IPS DF 19.7 (cell line): ENCODE results near the gene CIBAR2.
"Not testable (repeated sequence)": the region's sequence is repeated elsewhere in the genome, so short reads cannot be mapped to it uniquely, and the experiment has no call there.

ENCODE experiments used
- DNase-seq: peaks from one replicate; pipeline ENCODE4 v3.0.0-alpha.2; 2013; ENCODE audit warnings: low read depth, low spot score

Gene CIBAR2

DNA sequence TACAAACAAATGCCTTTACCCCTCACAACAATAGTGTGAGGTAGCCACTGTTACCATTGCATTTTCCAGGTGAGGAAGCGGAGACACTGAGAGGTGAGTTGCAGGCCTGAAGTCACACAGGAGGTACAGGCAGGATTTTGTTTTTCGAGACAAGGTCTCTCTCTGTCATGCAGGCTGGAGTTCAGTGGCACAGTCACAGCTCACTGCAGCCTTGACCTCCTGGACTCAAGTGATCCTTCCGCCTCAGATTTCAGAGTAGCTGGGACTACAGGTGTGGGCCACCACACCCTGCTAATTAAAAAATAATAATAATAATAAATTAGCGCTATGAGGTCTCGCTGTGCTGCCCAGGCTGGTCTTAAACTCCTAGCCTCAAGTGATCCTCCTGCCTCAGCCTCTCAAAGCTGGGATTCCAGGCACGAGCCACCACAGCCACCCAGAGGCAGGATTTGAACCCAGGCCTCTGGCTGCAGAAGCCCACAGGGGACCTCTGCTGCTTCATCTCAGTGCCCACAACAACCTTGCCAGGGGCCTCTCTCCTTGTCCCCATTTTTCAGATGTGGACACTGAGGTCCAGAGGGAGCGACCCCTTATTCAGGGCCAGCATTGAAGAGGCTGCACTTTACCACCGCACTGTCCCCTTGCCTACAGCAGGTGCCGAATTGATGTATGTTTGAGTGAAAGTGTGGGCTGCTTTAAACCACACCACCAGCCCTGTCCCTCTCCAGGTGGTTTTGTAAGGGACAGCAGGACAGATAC, 16.0 kb upstream of the CIBAR2 start:
- no peak for DNase-seq

DNA sequence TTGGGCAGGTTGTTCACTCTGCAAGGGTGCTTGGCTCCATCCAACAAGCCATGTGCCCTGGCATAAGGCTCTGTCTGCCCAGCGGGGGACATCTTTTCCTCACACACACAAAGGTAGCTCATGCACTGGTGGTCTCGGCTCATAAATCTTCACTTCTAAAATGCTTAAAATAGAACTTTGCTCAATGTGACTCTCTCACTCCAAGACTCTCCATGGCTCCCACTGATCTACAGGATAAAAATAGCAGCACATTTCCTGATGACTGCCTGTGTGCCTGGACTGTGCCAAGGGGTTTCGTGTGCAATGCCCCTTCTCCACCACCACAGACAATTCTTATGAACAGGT, 15.1 kb upstream of the CIBAR2 start:
- no peak for DNase-seq

DNA sequence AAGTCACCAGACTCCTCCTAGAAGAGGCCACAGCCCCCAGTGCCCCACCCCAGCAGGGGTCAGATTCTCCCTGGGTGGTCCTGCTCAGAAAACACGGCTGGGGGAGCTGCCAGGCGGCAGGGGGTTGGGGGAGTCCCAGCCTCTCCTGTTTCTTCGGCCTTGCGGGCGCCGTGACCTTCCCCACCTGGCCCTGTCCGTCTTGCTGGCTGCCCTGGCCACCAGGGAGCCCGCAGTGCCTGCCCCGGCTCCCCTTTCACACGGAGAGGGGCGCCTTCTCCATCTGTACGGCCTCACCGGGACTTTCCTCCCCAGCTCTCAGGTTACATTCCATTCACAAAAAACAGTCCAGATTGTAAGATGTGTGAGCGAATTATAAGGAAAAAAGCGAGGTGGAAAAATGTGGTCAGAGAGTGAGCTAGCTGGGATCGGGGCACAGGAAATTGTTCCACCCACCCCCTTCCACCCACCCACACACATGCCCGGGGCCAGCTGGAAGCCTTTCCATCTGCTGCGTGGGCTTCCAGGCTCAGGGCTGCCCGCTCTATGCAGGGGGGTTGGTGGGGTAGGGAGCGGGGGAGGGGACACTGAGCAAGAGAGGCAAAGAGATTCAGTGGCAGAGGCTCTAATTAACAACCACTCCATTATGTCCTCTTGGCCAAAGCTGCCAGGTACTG, 14.6 kb upstream of the CIBAR2 start:
- DNase-seq = no peak

DNA sequence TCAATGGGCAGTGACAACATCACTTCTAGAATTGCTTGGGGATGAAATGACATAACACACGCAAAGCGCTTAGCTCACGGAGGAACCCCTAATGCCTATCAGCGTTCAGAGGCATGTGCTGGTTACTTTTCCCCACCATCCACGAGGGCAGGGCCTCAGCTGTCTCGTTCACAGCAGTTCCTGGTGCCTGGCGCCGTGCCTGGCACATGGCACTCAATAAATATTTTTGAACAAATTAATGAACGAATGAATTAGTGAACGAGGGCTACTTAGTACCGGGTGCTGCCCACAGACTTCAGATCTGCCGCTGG, 14.1 kb upstream of the CIBAR2 start:
- DNase-seq = no peak

DNA sequence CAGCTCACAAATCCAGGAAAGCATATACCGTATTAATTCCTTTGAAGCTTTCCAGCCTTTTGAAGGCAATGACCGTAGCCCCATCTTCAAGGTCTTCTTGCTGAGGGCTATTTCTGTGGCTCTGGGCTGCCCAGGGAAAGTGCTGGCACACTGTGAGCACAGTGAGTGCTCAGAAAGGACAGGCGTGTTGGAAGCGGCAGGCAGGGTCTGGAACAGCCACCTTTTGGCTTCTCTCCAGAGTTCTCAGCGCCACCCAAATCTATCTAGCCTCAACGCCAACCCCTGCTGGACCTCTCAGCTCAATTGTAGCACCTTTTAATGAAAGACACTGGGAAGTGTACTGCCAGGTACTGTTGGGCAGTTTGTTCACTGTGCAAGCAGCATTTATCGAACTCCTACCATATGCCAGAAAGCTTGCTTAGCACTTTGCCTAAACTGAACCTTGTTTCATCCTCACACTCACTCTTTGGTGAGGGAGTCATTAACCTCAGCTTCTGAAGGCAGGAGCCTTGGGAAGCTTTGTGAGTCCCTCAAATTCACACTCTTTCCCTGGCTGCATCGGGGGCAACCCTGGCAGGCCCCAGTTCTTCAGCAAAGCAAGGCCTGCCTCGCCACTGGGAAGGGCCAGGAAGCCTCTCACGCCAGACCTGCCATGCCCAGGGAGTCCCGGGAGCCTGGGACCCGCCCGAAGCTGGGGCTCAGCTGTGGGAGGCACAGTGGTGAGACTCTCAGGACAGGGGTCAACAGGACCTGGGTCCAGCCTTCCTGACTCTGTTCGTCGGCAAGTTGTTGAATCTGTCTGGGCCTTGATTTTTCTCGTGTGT, 13.5 kb upstream of the CIBAR2 start:
- DNase-seq = no peak

DNA sequence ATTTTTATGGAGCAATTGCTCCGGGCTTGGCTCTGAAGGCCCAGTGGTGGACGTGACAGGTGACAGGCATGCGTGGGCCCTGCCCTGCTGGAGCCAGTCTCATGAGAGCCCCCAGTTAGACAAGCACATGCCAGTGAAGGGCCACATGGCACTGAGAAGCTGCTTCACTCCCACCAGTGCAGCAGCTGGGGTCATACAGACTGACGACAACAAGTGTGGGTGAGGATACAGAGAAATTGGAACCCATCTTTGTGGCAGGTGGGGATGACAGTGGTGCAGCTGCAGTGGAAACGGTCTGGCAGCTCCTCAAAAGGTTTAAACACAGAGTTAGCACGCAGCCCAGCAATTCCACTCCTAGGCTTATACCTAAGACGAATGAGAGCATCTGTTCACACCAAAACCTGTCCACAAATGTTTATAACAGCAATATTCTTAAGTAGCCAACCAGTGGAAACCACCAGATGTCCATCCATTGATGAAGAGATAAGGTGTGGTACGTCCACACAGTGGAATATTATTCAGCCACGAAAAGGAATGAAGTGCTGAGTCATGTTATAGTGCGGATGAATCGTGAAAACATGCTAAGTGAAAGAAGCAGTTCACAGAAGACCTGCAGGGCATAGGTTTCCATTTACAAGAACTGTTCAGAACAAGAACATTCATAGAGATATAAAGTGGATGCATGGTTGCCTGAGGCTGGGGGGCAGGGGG, 12.5 kb upstream of the CIBAR2 start:
- DNase-seq = no peak

DNA sequence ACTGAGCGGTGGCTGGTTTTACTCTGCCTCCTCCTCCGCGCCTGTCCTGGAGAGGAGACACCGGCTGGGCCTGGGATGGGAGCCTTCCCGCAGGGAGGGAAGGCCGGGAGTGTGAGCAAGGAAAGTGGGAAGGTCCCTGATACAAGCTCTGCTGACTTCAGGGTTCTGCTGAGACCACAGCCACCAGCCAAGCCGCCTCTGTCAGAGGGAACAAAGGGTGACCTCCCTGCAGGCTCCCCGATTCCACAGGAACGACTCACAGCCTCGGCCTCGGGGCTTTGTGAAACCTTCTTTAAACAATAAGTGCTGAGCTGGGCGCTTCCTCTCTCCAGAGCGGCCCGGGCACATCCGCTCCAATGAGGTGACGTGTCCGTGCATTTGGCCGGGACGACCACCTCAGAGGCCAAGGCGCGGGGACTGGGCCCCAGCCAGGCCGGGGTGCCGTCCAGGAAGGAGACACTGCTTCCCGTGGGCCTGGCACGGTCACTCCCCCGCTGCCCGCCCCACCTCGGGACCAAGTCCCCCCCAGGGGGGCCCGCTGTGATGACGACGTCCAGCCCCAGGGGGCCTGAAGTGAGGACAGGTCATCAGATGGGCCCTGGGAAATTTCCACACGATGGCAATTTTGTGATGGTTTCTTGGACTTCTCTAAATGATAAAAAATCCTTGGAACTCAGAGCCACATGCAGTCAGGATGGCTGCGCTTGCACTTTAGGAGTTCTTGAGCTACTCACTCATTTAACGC, 11.8 kb upstream of the CIBAR2 start:
- no peak for DNase-seq

DNA sequence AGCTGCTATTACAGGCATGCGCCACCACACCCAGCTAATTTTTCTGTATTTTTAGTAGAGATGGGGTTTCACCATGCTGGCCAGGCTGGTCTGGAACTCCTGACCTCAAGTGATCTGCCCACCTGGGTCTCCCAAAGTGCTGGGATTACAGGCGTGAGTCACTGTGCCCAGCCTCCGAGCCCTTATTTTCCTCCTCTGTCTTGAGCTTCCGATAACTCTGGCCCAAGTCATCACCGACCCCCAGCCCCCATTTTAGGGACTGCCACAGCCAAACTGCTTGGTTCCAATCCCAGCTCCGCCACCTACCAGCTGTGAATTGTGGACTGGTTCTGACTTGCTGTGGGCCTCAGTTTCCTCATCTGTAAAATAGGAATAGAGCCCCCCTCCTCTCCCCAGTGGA, 11.2 kb upstream of the CIBAR2 start:
- DNase-seq = not testable (repeated sequence)

DNA sequence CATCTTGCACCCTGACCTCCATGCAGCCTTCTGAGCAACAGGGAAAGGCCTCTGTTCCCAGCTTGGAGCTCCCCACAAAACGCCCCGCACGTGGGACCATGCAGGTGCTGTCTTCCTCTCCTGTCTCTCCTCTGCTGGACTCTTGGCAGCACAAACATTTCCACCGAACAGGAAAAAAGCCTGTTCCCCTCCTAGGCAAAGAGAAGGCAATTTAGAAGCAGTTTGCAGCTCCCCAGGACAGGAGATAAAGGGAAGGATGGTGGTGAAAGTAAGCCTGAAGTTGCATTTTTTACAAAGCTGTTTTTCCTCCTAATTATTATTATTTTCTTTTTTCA, 7.7 kb upstream of the CIBAR2 start:
- no peak for DNase-seq

DNA sequence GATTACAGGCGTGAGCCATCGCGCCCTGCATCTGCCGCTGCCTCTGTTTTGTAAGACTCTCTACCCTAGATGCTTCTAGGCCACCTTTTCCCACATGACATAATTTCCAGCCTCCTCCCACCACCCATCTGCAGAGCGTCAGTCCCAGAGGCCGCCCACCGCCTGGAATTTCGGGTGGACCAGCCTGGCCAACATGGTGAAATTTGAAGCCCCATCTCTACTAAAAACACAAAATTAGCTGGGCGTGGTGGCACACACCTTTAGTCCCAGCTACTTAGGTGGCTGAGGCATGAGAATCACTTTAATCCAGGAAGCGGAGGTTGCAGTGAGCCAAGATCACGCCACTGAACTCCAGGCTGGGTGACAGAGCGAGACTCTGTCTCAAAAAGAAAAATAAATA, 5.1 kb upstream of the CIBAR2 start:
- no peak for DNase-seq

DNA sequence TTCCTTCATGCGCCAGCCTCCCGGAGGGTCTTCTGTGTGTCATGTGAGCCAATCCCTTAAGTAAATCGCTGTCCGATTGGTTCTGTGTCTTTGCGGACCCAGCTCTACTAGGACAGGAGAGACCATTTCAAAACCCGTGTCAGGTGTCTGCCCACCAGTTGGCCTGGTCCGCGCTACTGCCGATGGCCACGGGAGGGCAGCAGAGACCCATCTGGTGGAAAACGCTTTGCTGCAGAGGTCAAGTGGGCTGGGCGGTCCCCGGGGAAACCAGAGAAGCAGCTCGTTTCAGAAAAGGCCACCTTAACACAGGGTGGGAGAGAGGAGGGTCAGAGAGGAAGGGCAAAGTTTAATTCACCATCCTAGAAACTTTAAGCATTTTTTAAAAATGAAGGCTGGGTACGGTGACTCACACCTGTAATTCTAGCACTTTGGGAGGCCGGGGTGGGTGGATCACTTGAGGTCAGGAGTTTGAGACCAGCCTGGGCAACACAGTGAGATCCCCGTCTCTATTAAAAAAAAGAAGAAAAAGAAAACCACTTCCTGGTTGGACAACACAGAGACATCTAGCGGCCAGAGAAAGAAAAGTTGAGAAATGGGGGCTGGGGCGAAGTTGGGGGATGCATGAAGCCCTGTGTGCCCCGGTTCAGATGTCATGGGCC, 2.8 kb upstream of the CIBAR2 start:
- peak; percentile 78 for DNase-seq

DNA sequence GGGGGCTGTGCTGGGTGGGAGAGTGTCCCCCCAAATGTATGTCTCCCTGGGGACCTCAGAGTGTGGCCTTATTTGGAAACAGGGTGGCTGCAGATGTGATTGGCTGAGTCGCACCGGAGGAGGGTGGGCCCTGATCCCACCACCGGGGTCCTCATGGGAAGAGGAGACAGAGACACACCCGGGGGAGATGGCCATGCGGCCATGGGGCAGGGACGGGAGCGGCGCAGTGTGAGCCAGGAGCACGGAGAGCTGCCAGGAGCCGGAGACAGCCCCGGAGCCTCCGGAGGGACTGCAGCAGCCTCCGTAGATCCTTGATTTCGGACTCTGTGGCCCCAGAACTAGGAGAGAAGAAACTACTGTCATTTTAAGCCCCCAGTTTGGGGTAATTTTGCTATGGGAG, 1.6 kb upstream of the CIBAR2 start:
- no peak for DNase-seq

DNA sequence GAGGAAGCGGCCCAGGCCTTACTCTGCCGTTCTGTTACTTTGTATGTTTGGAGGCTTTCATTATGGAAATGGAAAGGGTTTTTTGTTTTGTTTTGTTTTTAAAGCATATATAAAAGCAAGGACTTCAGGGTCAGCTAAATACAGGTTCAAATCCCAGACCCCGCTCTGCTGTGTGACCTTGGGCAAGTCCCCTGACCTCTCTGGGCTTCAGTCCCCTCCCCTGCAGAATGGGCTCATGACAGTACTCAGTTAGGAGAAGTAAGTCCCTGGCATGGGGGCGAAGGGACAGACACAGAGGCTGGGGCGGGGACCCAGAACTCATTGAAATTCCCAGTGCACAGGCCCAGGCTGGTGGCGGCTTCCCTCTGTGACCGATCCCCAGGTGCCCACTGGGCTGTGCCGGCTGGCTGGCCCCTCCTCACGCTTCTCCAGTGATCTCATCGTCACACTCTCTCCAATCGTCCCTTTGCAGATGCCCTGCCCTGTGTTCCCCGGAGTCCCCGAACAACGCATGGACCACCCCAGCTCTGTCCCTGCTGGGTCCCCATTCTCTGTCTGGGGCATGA, 979 bp upstream of the CIBAR2 start:
- DNase-seq = no peak

DNA sequence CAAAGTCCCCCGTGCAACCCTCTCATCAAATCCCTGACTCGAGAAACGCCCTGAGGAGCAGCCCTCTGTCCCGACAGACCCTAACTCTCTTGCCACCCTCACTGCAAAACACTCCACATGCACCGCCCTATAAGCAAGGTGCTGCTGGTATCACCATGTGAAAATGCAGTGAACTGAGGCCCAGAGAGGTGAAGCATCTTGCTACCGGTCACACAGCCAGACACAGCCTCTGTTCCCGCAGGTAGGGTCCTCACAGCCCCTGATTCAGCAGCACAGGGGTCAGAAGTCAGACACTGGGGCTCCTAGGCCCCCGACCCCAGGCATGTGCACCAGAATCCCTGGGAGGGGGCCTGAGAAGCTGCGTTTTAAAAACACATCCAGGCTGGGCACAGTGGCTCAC, 1.1 kb downstream of the CIBAR2 start:
- no peak for DNase-seq

DNA sequence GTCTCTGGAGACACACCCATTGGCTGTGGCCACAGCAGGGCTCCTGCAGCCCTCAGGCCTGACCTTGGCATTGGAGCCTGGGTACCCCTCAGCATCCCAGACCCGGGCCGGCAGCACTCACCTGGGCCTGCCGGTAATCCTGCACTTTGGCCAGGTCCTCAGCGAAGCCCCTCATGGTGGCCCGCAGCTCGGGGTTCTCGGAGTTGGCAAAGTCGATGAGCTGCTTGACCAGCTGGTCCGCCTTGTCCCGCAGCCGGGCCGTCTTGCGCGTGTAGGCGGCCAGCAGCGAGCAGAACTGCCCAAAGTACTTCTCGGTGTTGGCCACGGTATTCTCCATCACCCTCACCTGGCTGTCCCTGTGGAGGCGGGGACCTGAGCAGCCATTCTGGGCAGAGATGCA, 2.2 kb downstream of the CIBAR2 start:
- DNase-seq = no peak

DNA sequence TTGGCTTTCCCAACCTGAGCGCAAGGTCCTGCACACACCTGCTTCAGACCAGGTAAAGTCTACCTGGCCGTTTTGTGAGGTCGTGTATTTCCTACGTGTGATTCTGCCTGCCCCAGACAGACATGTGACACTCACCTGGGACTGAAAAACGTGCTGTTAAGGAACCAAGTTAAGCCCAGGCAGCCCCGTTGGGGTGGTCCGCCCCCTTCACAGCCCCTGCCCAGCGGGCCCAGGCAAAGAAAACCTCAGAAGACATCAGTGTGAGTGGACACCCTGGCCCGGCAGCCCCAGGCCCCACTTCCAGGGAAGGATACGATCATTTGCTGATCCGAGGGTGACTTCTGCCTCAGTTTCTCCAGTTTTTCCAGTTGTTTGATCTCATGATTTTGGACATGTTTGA, 4.7 kb downstream of the CIBAR2 start:
- no peak for DNase-seq

DNA sequence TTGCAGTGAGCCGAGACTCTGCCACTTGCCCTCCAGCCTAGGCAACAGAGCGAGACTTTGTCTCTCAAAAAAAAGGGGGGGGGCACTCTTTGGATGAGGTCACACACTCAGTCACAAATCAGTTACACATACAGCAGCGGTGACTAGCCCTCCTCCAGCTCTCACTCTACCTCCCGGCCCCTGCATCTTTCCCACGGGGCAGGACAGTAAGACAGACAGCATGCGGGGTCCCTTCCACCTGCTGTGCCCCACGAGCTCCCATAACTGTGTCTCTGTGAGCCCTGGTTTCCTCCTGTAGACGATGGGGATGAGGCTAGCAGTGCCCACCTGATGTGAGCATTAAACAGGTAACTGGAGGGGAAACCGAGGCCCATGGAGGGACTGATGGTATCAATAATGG, 5.2 kb downstream of the CIBAR2 start:
- no peak for DNase-seq

DNA sequence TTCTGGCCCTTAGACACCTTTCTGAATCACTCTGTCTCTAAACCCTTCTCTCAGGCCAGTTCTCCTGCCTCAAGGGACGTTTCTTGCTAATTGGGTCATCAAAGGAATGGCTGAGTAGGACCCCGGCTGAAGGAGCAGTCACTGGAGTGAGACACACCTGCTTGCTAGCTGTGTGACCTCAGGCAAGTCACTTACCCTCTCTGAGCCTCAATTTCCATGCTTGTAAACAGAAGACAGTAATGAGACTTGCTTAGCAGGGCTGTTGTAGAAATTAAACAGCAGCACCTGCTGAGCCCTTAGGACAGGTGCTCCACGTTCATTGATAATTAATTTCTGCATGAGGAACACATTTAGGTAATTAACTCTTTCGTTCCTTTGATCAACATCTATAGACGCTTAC, 6.8 kb downstream of the CIBAR2 start:
- no peak for DNase-seq

DNA sequence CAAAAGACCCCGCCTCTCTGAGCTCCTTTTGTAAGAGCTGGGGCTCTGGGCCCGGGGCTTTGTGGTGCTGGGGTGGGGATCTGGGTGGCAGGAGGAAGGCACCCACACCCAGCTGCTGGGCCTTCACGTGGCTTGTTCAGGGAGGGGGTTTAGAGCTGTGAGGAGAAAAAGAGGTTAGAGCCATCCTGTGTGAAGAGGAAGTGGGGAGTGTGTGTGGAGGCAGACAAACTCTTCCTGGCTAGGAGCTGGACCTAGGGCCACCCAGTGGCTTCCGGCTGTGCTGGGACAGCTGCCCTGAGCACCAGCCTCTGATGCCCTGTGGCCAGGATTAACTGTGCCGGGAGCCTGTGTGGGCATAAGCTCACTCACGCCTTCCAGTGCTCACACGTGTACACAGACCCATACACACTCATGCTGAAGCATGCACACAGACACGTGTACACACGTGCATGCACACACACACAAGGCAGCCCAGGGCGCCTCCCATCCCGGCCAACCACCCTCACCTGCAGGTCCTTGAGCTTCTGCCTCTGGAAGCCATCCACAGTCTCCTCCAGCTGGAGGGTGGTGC, 7.4 kb downstream of the CIBAR2 start:
- no peak for DNase-seq

DNA sequence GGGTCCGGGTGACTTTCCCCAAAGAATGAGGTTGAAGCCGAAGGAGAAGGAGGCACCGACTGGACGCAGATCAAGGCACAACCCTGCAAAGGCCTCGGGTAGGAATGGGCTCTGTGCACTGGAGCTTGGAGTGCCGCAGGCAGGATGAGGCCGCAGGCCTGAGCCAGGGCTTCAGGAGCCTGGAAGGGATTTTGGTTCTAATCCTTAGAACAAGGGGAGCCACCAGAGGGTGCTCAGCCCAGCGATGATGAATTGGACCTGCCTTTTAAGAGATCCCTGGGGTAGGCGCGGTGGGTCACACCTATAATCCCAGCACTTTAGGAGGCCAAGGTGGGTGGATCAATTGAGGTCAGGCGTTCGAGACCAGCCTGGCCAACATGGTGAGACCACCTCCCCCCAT, 8.1 kb downstream of the CIBAR2 start:
- DNase-seq = no peak
